Activated naive CD4-positive, alpha-beta T cell treated with anti-CD3 and anti-CD28 coated beads, Interleukin-2, amount 50 U/mL, for 72 hours (primary cell): Measurements from ENCODE around the gene RPL22. TPM values are rescaled to one million over a fixed set of nuclear protein-coding genes. Genes with fewer than 3 reads are reported as not detected.
"Not testable (repeated sequence)": the region's sequence is repeated elsewhere in the genome, so short reads cannot be mapped to it uniquely, and the experiment has no call there.

Experiments
- ATAC-seq, 2 donors: fragments of 150-1000 bp; cut with Tn5 transposase; 2 replicates each; pipeline ENCODE4 v1.10.0; 2021; ENCODE audit warnings: mild to moderate bottlenecking in 2 of 2, moderate library complexity in 2 of 2
- DNase-seq, 2 donors: peaks; one replicate each; pipeline ENCODE4 v3.0.0; 2021 to 2022; ENCODE audit warnings: low spot score in 2 of 2
- H3K27ac Mint-ChIP-seq, 2 donors: one replicate each; pipeline ENCODE4 v1.8.0; 2022; ENCODE audit warnings: mild to moderate bottlenecking in 2 of 2, mixed read lengths in 2 of 2
- H3K36me3 Mint-ChIP-seq, 2 donors: one replicate each; pipeline ENCODE4 v1.8.0; 2022; ENCODE audit warnings: mixed read lengths in 2 of 2
- H3K9me3 Mint-ChIP-seq, 2 donors: one replicate each; pipeline ENCODE4 v1.8.0; 2022; ENCODE audit warnings: mixed read lengths in 2 of 2
- total RNA-seq, 2 donors: library from RNA; stranded (reverse); gene quantifications; one replicate each; pipeline ENCODE4 v1.2.3, GENCODE V29; 2022

The RPL22 gene
- total RNA-seq, 2 donors from 2014 or later: 514 to 595 TPM

GRCh38 chr1:6239213-6239752 lies 39.9 kb upstream of the RPL22 start:
- DNase-seq (no peak), ATAC-seq (no peak)
- Mint-ChIP-seq H3K27ac (peak overlapping the region in 1 of 2 donors; percentile 83), H3K9me3 (no peaks in the 10 kb centered on the region), H3K36me3 (peaks cover 6 to 18% of the 10 kb centered on the region in 2 donors)

- no peak for DNase-seq
- Mint-ChIP-seq H3K27ac (no peak overlapping the region), H3K36me3 (peaks cover 12 to 24% of the 10 kb centered on the region in 2 donors), H3K9me3 (no peaks in the 10 kb centered on the region)
- ATAC-seq: no peak
These were observed 37.7 kb upstream of the RPL22 start for GRCh38 chr1:6237093-6237492.

GRCh38 chr1:6235296-6235677 lies 35.9 kb upstream of the RPL22 start:
- peak in 1 of 2 donors; percentile 19 for ATAC-seq
- peak in 1 of 2 donors; percentile 24 for DNase-seq
- Mint-ChIP-seq H3K27ac (peak overlapping the region; percentile 55 to 85), H3K9me3 (no peaks in the 10 kb centered on the region), H3K36me3 (peaks cover 6 to 18% of the 10 kb centered on the region in 2 donors)

- Mint-ChIP-seq H3K27ac (peak overlapping the region; percentile 55 to 85), H3K9me3 (no peaks in the 10 kb centered on the region), H3K36me3 (peaks cover 6 to 18% of the 10 kb centered on the region in 2 donors)
- ATAC-seq (no peak), DNase-seq (no peak)
These were observed 35.3 kb upstream of the RPL22 start for GRCh38 chr1:6234502-6235295.

- H3K27ac Mint-ChIP-seq: peak overlapping the region in 1 of 2 donors; percentile 31
- DNase-seq: no peak
These were observed 34.0 kb upstream of the RPL22 start for GRCh38 chr1:6233376-6233775.

DNA sequence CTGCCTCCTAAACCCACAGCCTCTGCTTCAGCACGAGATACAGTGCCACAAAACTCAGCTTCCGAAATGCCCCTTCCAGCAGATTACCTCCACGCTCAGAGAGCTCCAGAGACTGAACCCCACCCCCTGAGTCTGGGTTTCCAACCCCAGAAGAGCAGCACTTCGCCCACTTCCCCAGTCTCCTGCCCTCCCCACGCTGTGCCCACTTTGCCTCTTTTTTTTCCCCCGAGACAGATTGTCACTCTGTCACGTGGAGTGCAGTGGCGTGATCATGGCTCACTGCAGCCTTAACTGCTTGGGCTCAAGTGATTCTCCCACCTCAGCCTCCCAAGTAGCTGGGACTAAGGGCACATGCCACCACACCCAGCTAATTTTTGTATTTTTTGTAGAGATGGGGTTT lies 26.3 kb upstream of the RPL22 start:
- Mint-ChIP-seq H3K36me3 (peaks cover 9 to 20% of the 10 kb centered on the region in 2 donors), H3K9me3 (no peaks in the 10 kb centered on the region), H3K27ac (peak overlapping the region in 1 of 2 donors; percentile 94)
- ATAC-seq (no peak), DNase-seq (no peak)

More at GRCh38 chr1:6233376-6233775, 34.0 kb upstream of the RPL22 start:
- Mint-ChIP-seq H3K36me3 (peaks cover 6 to 18% of the 10 kb centered on the region in 2 donors), H3K9me3 (no peaks in the 10 kb centered on the region)
- ATAC-seq: no peak

GRCh38 chr1:6224718-6225117 lies 25.3 kb upstream of the RPL22 start:
- no peak for DNase-seq
- H3K9me3 Mint-ChIP-seq: no peaks in the 10 kb centered on the region
- no peak for ATAC-seq
- H3K27ac Mint-ChIP-seq: no peak overlapping the region
- H3K36me3 Mint-ChIP-seq: peaks cover 9 to 20% of the 10 kb centered on the region in 2 donors

- no peak for DNase-seq
- no peak for ATAC-seq
- Mint-ChIP-seq H3K36me3 (peaks cover 9 to 20% of the 10 kb centered on the region in 2 donors), H3K27ac (peak overlapping the region in 1 of 2 donors; percentile 20), H3K9me3 (no peaks in the 10 kb centered on the region)
These were observed 24.2 kb upstream of the RPL22 start for GRCh38 chr1:6223617-6224016.

DNA sequence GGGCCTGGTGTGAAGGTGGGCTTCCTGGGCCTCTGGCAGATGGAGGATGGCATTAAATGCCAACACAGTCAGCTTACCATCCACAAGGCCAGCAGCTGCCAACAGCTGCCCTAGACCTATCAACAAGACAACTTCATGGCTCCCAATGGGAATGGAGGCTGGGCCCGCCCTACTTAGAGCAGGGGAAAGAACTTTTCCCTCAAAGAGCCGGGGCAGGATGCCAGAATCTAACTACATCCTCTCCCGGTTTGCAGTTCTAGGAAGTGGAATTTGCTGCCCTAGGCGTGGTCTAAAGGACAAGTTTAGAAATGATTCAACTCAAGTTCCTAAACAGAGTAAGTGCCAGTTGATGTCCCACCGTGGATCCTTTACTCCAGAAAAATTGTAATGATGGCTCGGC lies 23.2 kb upstream of the RPL22 start:
- Mint-ChIP-seq H3K36me3 (peaks cover 9 to 20% of the 10 kb centered on the region in 2 donors), H3K9me3 (no peaks in the 10 kb centered on the region), H3K27ac (no peak overlapping the region)
- DNase-seq (no peak), ATAC-seq (no peak)

DNA sequence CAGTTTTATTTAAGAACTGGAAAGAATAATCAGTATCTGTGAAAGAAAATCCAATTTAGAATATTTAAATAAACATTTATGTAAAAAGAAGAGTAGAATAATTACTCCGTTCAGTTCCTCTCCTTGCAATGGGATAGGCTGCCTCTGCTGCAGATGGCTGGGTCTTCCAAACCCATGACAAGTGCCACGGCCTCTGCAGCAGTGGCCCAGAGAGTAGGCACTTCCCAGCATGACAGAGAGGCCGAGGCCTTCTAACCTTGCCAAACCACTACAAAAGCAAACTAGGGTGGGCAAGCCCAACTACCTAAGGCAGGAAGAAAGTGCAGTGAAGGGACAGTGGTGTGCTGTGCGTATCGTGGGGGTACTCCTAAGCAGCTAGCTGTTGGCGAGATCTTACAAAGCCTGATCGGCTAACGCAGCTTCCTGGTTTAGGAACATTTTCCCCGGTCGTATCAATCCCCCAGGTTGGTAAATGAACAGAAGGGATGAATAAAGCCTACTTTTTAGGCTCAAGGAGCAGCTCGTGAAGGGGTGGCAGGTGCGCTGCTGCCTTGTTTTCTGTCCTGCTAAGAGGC lies 21.9 kb upstream of the RPL22 start:
- no peak for ATAC-seq
- H3K36me3 Mint-ChIP-seq: peaks cover 9 to 20% of the 10 kb centered on the region in 2 donors
- DNase-seq: no peak
- no peak overlapping the region for H3K27ac Mint-ChIP-seq
- no peaks in the 10 kb centered on the region for H3K9me3 Mint-ChIP-seq

- H3K9me3 Mint-ChIP-seq: no peaks in the 10 kb centered on the region
- no peak overlapping the region for H3K27ac Mint-ChIP-seq
- DNase-seq (no peak), ATAC-seq (no peak)
- peaks cover 13 to 19% of the 10 kb centered on the region in 2 donors for H3K36me3 Mint-ChIP-seq
These were observed 20.8 kb upstream of the RPL22 start for GRCh38 chr1:6220236-6220635.

DNA sequence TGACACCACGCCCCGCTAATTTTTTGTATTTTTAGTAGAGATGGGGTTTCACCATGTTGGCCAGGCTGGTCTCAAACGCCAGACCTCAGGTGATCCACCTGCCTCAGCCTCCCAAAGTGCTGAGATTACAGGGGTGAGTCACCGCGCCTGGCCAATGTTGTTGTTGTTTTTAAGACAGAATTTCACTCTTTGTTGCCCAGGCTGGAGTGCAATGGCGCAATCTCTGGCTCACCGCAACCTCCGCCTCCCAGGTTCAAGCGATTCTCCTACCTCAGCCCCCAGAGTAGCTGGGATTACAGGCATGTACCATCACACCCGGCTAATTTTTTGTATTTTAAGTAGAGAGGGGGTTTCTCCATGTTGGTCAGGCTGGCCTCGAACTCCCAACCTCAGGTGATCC lies 20.2 kb upstream of the RPL22 start:
- H3K36me3 Mint-ChIP-seq: peaks cover 13% of the 10 kb centered on the region in 2 donors
- ATAC-seq, DNase-seq, H3K9me3 Mint-ChIP-seq: not testable (repeated sequence)
- peak overlapping the region in 1 of 2 donors; percentile 60 for H3K27ac Mint-ChIP-seq

DNA sequence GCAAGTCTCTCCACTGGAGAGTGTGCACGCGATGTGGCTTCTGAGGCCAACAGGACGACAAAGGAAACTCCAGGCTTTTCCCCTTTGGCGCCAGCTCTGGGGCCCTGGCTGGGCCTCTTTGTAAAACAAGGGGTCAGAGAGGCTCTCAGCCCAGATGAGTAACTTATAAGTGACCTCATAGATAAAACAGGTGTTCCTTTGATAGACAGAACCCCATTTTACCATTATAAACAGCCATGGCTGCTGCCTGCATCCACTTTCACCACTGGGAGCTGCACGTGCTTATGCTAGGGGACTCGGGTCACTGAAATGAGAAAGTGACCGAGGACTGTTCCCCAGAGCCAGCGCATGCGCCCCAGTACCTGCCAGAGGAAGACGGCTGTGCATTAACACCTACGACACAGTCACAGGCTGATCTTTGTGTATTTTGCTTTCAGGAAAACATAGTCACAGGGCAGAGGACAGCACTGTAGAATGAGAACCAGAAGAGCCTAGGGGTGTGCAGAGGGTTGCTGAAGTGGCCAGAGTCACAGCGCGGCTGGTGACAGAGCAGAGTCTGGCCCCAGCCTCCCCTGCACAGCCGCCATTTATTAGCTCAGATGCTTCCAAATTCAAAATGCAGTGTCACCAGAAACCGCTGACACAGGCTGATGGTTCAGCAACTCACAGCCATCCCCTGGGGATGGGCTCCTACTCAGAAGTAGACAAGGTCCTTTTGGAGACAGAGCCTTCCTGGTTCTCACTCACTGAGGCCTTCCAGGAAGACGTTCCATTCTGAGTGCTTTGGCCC lies 19.2 kb upstream of the RPL22 start:
- H3K36me3 Mint-ChIP-seq: peaks cover 4 to 5% of the 10 kb centered on the region in 2 donors

GRCh38 chr1:6212193-6212959 lies 13.0 kb upstream of the RPL22 start:
- H3K36me3 Mint-ChIP-seq: peaks cover 4 to 5% of the 10 kb centered on the region in 2 donors
- H3K9me3 Mint-ChIP-seq: no peaks in the 10 kb centered on the region
- DNase-seq (no peak), ATAC-seq (no peak)
- no peak overlapping the region for H3K27ac Mint-ChIP-seq

More for the DNA sequence above, 19.2 kb upstream of the RPL22 start:
- ATAC-seq (no peak), DNase-seq (no peak)
- Mint-ChIP-seq H3K27ac (no peak overlapping the region), H3K9me3 (no peaks in the 10 kb centered on the region)

DNA sequence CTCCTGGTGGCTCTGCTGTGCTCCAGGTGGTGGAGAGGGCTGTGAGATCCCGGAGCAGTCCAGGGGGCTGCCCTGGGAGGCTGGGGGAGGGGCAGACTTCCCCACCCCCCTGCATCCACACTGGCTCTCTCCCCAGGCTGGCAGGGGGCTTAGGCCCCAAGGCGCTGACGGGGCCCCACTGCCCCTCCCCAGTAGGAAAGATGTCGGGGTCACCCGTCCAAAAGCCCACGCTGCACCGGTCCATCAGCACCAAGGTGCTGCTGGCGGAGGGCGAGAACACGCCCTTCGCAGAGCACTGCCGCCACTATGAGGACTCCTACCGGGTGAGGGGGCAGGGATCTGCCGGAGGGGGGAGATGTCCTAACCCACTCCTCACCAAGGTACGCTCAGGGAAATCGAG lies 12.3 kb upstream of the RPL22 start:
- H3K36me3 Mint-ChIP-seq: peaks cover 4 to 5% of the 10 kb centered on the region in 2 donors

More for the DNA sequence above, 12.3 kb upstream of the RPL22 start:
- H3K9me3 Mint-ChIP-seq: no peaks in the 10 kb centered on the region
- ATAC-seq (no peak), DNase-seq (no peak)
- H3K27ac Mint-ChIP-seq: no peak overlapping the region
